H9 (cell line): ENCODE data around the gene GALNT2. TPM values are rescaled to one million over a fixed set of nuclear protein-coding genes. Genes with fewer than 3 reads are reported as not detected.

Experiments used
- DNase-seq: peaks from one replicate; pipeline ENCODE4 v3.0.0-alpha.2; 2017
- H2AFZ ChIP-seq: one replicate; pipeline ENCODE4 v1.6.1; 2013; ENCODE audit warnings: mild to moderate bottlenecking, low read length, control low read depth, moderate library complexity
- H2AK5ac ChIP-seq: 2 replicates; pipeline ENCODE4 v1.6.1; 2013; ENCODE audit warnings: low read length, control low read depth, mixed read lengths; ENCODE audit not compliant: insufficient read length
- H2BK120ac ChIP-seq: one replicate; pipeline ENCODE4 v1.6.1; 2013; ENCODE audit warnings: low read depth, mild to moderate bottlenecking, low read length, control low read depth, inconsistent platforms; ENCODE audit not compliant: poor library complexity, severe bottlenecking
- H2BK12ac ChIP-seq: 2 replicates; pipeline ENCODE4 v1.6.1; 2013; ENCODE audit warnings: low read length, control low read depth, mixed read lengths, low read depth; ENCODE audit not compliant: insufficient read length
- H2BK15ac ChIP-seq: 2 replicates; pipeline ENCODE4 v1.6.1; 2013; ENCODE audit warnings: low read depth, low read length, control low read depth
- H2BK20ac ChIP-seq: one replicate; pipeline ENCODE4 v1.6.1; 2013; ENCODE audit warnings: low read depth, mild to moderate bottlenecking, low read length, control low read depth, inconsistent platforms; ENCODE audit not compliant: poor library complexity, severe bottlenecking
- H2BK5ac ChIP-seq: 2 replicates; pipeline ENCODE4 v1.6.1; 2013; ENCODE audit warnings: low read length, control low read depth, mixed read lengths; ENCODE audit not compliant: insufficient read length
- H3K14ac ChIP-seq: 2 replicates; pipeline ENCODE4 v1.6.1; 2013; ENCODE audit warnings: low read length, control low read depth; ENCODE audit not compliant: insufficient read depth
- H3K18ac ChIP-seq: 2 replicates; pipeline ENCODE4 v1.6.1; 2013; ENCODE audit warnings: low read depth, mild to moderate bottlenecking, mixed read lengths, low read length, control low read depth; ENCODE audit not compliant: insufficient read length
- H3K23ac ChIP-seq: 2 replicates; pipeline ENCODE4 v1.6.1; 2013; ENCODE audit warnings: low read length, control low read depth, mixed read lengths, low read depth; ENCODE audit not compliant: insufficient read length
- H3K23me2 ChIP-seq: 2 replicates; pipeline ENCODE4 v1.6.1; 2013; ENCODE audit warnings: low read depth, mild to moderate bottlenecking, mixed read lengths, low read length, control low read depth; ENCODE audit not compliant: insufficient read length, poor library complexity, severe bottlenecking
- H3K27ac ChIP-seq: 2 replicates; pipeline ENCODE4 v1.5.1; 2013; ENCODE audit warnings: low read length, control low read depth, mixed read lengths, low read depth; ENCODE audit not compliant: insufficient read length
- H3K27me3 ChIP-seq: 2 replicates; pipeline ENCODE4 v1.6.1; 2013; ENCODE audit warnings: low read length, control low read depth, inconsistent platforms; ENCODE audit not compliant: insufficient read depth
- H3K4ac ChIP-seq: 2 replicates; pipeline ENCODE4 v1.6.1; 2013; ENCODE audit warnings: low read depth, mild to moderate bottlenecking, control low read depth, inconsistent platforms, low read length, moderate library complexity
- H3K4me1 ChIP-seq: 2 replicates; pipeline ENCODE4 v1.6.1; 2013; ENCODE audit warnings: low read length, control low read depth, inconsistent platforms; ENCODE audit not compliant: insufficient read depth
- H3K4me2 ChIP-seq: 2 replicates; pipeline ENCODE4 v1.6.1; 2013; ENCODE audit warnings: low read length, control low read depth, mixed read lengths; ENCODE audit not compliant: insufficient read length, insufficient read depth
- H3K56ac ChIP-seq: 2 replicates; pipeline ENCODE4 v1.6.1; 2013; ENCODE audit warnings: low read depth, mild to moderate bottlenecking, mixed read lengths, low read length, control low read depth; ENCODE audit not compliant: insufficient read length
- H3K79me1 ChIP-seq: 2 replicates; pipeline ENCODE4 v1.6.1; 2013; ENCODE audit warnings: low read depth, mild to moderate bottlenecking, moderate library complexity, low read length, control low read depth, inconsistent platforms; ENCODE audit not compliant: insufficient read depth, poor library complexity, severe bottlenecking
- H3K79me2 ChIP-seq: 2 replicates; pipeline ENCODE4 v1.6.1; 2013; ENCODE audit warnings: low read length, control low read depth, inconsistent platforms; ENCODE audit not compliant: insufficient read depth
- H3K9ac ChIP-seq: 2 replicates; pipeline ENCODE4 v1.6.1; 2013; ENCODE audit warnings: low read length, control low read depth, mixed read lengths; ENCODE audit not compliant: insufficient read length; ENCODE audit errors: extremely low read depth
- H3K9me3 ChIP-seq: one replicate; pipeline ENCODE4 v1.6.1; 2013; ENCODE audit warnings: low read depth, low read length, inconsistent platforms; ENCODE audit not compliant: control insufficient read depth
- H3T11ph ChIP-seq: one replicate; pipeline ENCODE4 v1.6.1; 2013; ENCODE audit warnings: mild to moderate bottlenecking, low read length, control low read depth, inconsistent platforms
- H4K20me1 ChIP-seq: one replicate; pipeline ENCODE4 v1.6.1; 2013; ENCODE audit not compliant: control insufficient read depth, insufficient read length, insufficient read depth
- H4K5ac ChIP-seq: 2 replicates; pipeline ENCODE4 v1.6.1; 2013; ENCODE audit warnings: low read depth, mild to moderate bottlenecking, mixed read lengths, low read length, control low read depth; ENCODE audit not compliant: insufficient read length
- H4K8ac ChIP-seq: replicated peaks from 2 replicates; pipeline ENCODE4 v1.6.1; 2013; ENCODE audit warnings: low read length, control low read depth, mixed read lengths, low read depth; ENCODE audit not compliant: insufficient read length
- H4K91ac ChIP-seq: 2 replicates; pipeline ENCODE4 v1.6.1; 2013; ENCODE audit warnings: low read depth, mild to moderate bottlenecking, moderate library complexity, mixed read lengths, low read length, control low read depth; ENCODE audit not compliant: insufficient read length
- H3K27ac Mint-ChIP-seq, 3 experiments: 2 replicates in 2 of 3; 3 replicates in 1 of 3; pipeline ENCODE4 v1.8.0; 2020 to 2021; ENCODE audit warnings: mixed read lengths in 3 of 3, mild to moderate bottlenecking in 1 of 3, moderate library complexity in 1 of 3
- H3K27me3 Mint-ChIP-seq: 2 replicates; pipeline ENCODE4 v1.8.0; 2021; ENCODE audit warnings: low read depth, mild to moderate bottlenecking, moderate library complexity, mixed read lengths
- H3K36me3 Mint-ChIP-seq, 3 experiments: 2 replicates in 2 of 3; 3 replicates in 1 of 3; pipeline ENCODE4 v1.8.0; 2020 to 2021; ENCODE audit warnings: low read depth in 3 of 3, mixed read lengths in 3 of 3; ENCODE audit not compliant: insufficient read depth in 1 of 3
- H3K4me1 Mint-ChIP-seq, 2 experiments: 2 replicates each; pipeline ENCODE4 v1.8.0; 2020; ENCODE audit warnings: mixed read lengths in 2 of 2
- H3K4me3 Mint-ChIP-seq, 2 experiments: 2 replicates in 1 of 2; 3 replicates in 1 of 2; pipeline ENCODE4 v1.8.0; 2020 to 2021; ENCODE audit warnings: mild to moderate bottlenecking in 2 of 2, mixed read lengths in 2 of 2, moderate library complexity in 1 of 2
- H3K9me3 Mint-ChIP-seq, 2 experiments: 2 replicates in 1 of 2; 3 replicates in 1 of 2; pipeline ENCODE4 v1.8.0; 2020; ENCODE audit warnings: mild to moderate bottlenecking in 2 of 2, mixed read lengths in 2 of 2, moderate library complexity in 1 of 2
- CTCF ChIP-seq: fragments of 200-600 bp; sonication (generic); conservative IDR thresholded peaks from 3 replicates; pipeline ENCODE4 v1.8.0; 2021; ENCODE audit warnings: antibody characterized with exemption, mild to moderate bottlenecking
- WGBS: extraction: QIAGEN DNeasy Blood & Tissue Kit; methylation state at CpG from one replicate; pipeline ENCODE4 v1.1.7; 2013; ENCODE audit warnings: missing lambda C conversion rate, low lambda C conversion rate, mixed read lengths; ENCODE audit not compliant: insufficient read length; ENCODE audit errors: extremely low coverage; 5-methylcytosine and 5-hydroxymethylcytosine counted together
- total RNA-seq: library from RNA; stranded (reverse); gene quantifications from 2 replicates; pipeline ENCODE4 v1.2.1, GENCODE V29; 2021

The GALNT2 gene
- total RNA-seq, 1 experiment from 2014 or later: 57.6 TPM

GRCh38 chr1:230266456-230266855, 199.4 kb downstream of the GALNT2 start:
- H3K4me3 Mint-ChIP-seq: no peak overlapping the region
- H4K8ac ChIP-seq: no peak overlapping the region
- no peak overlapping the region for H2BK15ac ChIP-seq
- TF ChIP-seq CTCF: no peak
- peaks cover 2% of the 10 kb centered on the region in 2 experiments; a peak in 2 of 4 replicates for H3K4me1 Mint-ChIP-seq
- H3K4me1 ChIP-seq: no peaks in the 10 kb centered on the region
- H4K91ac ChIP-seq: no peak overlapping the region
- no peak overlapping the region for H2BK20ac ChIP-seq
- H3K9me3 Mint-ChIP-seq: no peaks in the 10 kb centered on the region
- no peak overlapping the region for H3K4me2 ChIP-seq
- H3K4ac ChIP-seq: no peak overlapping the region
- no peak overlapping the region for H2BK120ac ChIP-seq
- no peak overlapping the region for H2BK12ac ChIP-seq
- no peaks in the 10 kb centered on the region for H3K27me3 ChIP-seq
- no peaks in the 10 kb centered on the region for H4K20me1 ChIP-seq
- H2AK5ac ChIP-seq: no peak overlapping the region
- no peak overlapping the region for H3K27ac ChIP-seq
- no peak overlapping the region for H2AFZ ChIP-seq
- H3K9ac ChIP-seq: no peak overlapping the region
- H3K56ac ChIP-seq: no peak overlapping the region
- WGBS: no CpG with 5 or more reads among the region's 2 CpGs
- no peak overlapping the region for H3T11ph ChIP-seq
- no peak for DNase-seq
- peaks cover 12 to 28% (median 26%) of the 10 kb centered on the region in 3 experiments for H3K36me3 Mint-ChIP-seq
- no peaks in the 10 kb centered on the region for H3K79me2 ChIP-seq
- H3K27me3 Mint-ChIP-seq: no peaks in the 10 kb centered on the region; the same call in 1 of the 2 replicates
- H3K79me1 ChIP-seq: no peaks in the 10 kb centered on the region
- no peak overlapping the region for H3K14ac ChIP-seq
- H3K18ac ChIP-seq: no peak overlapping the region
- H3K27ac Mint-ChIP-seq: no peak overlapping the region; a peak in 3 of 7 replicates
- H3K23me2 ChIP-seq: no peaks in the 10 kb centered on the region
- H3K23ac ChIP-seq: no peak overlapping the region
- H2BK5ac ChIP-seq: no peak overlapping the region
- no peaks in the 10 kb centered on the region for H3K9me3 ChIP-seq
- H4K5ac ChIP-seq: no peak overlapping the region
